Measurements from ENCODE around the gene TDG.
"Not testable (repeated sequence)": the region's sequence is repeated elsewhere in the genome, so short reads cannot be mapped to it uniquely, and the experiment has no call there.

The TDG gene

DNA sequence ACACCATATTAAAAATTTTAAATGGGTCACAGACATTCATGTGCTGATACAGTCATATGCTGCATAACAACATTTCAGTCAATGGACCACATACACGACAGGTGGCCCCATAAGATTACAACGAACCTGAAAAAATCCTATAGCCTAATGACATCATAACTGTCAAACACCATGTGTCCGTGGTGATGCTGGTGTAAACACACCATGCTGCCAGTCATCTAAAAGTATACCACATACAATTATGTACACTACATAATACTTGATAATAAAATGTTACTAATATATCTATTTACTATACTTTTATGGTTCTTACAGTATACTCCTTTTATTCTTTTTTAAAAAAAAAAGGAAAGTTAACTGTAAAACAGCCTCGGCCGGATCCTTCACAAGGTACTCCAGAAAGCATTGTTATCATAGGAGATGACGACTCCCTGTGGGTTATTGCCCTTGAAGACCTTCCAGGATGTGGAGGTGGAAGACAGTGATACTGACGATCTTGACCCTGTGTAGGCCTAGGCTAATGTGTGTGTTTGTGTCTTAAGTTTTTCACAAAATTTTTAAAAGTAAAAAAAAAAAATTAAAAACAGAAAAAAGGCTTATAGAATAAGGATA lies 5.0 kb upstream of the TDG start:
- no peak for DNase-seq (ENCODE audit: low spot score)

GRCh38 chr12:103962493-103962892 lies 3.2 kb upstream of the TDG start:
- no peak for DNase-seq (ENCODE audit: low spot score)

- no peak for DNase-seq (ENCODE audit: low spot score)
These were observed 867 bp upstream of the TDG start for GRCh38 chr12:103964805-103965204.

GRCh38 chr12:103965255-103965589 lies 450 bp upstream of the TDG start:
- no peak for DNase-seq (ENCODE audit: low spot score)

- DNase-seq (ENCODE audit: low spot score): no peak
These were observed 1.1 kb downstream of the TDG start for GRCh38 chr12:103966736-103967135.

- DNase-seq (ENCODE audit: low spot score): no peak
These were observed 3.7 kb downstream of the TDG start for GRCh38 chr12:103969391-103969790.

GRCh38 chr12:103973909-103974308 lies 8.2 kb downstream of the TDG start:
- DNase-seq (ENCODE audit: low spot score): no peak

DNA sequence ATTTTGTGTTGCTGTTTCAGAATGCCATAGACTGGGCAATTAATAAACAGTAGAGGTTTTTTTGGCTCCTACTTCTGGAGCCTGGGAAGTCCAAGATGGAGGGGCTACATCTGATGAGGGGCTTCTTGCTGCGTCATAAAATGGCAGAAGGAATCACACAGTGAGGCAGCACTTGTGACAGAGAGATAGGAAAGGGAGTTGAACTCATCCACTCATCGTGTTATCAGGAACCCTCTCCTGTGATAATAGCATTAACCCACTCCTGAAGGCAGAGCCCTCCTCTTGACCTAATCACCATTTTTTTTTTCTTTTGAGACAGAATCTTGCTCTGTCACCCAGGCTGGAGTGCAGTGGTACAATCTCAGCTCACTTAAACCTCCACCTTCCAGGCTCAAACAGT lies 9.7 kb downstream of the TDG start:
- DNase-seq (ENCODE audit: low spot score): no peak

DNA sequence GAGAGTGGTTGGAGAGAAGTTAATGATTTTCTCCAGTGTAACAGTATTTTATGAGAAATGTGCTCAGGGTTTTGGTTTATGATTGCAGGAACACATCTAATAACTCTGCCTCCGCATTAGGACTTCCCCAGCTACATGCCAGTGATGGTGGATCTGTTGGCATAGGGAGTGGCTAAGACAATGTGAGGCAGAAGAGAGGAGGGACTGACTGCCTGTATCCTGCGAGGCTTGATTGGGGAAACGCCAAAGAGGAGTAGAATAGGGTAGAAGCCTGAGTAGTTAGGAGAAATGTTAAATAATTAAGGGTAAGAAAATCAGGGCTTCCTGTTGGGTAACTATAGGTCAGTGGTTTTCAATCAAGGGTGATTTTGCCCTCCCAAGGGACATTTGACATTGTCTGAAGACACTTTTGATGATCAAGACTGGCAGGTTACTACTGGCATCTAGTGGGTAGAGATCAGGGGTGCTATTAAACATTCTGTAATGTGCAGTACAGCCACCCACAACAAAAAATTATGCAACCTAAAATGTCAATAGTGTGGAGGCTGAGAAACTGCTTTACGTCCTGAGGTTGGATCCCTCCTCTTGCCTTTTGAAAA lies 12.8 kb downstream of the TDG start:
- no peak for DNase-seq (ENCODE audit: low spot score)

DNA sequence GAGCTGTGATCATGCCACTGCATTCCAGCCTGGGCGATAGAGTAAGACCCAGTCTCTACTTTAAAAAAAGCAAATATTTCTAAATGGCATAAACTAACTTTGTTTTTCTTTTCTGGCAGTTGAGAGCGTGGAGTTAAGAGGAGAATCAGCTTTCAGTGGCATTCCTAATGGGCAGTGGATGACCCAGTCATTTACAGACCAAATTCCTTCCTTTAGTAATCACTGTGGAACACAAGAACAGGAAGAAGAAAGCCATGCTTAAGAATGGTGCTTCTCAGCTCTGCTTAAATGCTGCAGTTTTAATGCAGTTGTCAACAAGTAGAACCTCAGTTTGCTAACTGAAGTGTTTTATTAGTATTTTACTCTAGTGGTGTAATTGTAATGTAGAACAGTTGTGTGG lies 21.2 kb downstream of the TDG start:
- DNase-seq (ENCODE audit: low spot score): no peak

DNA sequence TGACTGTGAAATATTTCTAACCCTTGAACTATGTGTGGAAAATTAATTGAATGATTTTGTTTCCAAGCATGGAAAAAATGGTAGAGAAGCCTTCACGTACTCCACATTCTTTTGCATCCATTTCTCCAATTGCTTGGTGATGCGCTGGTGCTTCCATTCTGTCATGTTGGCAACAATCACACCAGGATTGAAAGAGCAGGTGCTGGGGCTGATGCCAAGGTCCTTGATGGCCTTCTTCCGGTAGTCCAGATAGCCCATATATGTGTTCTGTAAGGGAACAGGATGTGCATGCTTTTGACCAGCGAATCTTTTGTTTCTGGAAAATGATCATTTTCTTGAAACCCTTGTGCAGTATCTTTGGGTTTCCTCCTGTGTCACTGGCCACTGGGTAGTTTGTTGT lies 28.6 kb downstream of the TDG start:
- no peak for DNase-seq (ENCODE audit: low spot score)

GRCh38 chr12:103996595-103996994 lies 30.9 kb downstream of the TDG start:
- no peak for DNase-seq (ENCODE audit: low spot score)

- DNase-seq (ENCODE audit: low spot score): no peak
These were observed 31.7 kb downstream of the TDG start for GRCh38 chr12:103997286-103997900.

GRCh38 chr12:103998976-103999375 lies 33.3 kb downstream of the TDG start:
- no peak for DNase-seq (ENCODE audit: low spot score)

DNA sequence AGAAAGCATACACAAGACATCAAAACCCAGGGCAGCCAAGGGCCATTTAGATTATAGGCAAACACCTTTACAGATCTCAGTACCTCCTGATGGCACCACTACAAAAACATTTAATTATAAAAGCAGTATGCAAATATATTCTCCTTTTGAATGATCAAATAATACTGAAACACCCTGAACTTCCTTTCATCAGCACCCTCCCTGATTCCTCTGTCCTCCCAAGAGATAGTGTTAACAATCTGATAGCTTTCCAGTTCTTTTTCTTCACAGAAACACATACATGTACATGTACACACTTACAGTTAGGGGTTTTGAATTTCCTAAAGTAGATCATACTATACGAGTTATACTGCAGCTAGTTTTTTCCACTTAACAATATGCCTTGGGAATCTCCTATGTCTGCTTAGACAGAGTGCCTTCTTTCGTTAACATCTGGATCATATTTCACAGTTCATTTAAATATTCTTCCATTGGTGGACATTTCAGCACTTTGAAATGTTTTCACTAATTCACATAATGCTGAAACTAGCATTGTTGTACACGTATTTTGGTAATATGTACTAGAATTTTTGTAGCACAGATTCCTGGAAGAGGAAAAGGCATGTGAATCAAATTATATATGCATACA lies 35.2 kb downstream of the TDG start:
- no peak for DNase-seq (ENCODE audit: low spot score)

DNA sequence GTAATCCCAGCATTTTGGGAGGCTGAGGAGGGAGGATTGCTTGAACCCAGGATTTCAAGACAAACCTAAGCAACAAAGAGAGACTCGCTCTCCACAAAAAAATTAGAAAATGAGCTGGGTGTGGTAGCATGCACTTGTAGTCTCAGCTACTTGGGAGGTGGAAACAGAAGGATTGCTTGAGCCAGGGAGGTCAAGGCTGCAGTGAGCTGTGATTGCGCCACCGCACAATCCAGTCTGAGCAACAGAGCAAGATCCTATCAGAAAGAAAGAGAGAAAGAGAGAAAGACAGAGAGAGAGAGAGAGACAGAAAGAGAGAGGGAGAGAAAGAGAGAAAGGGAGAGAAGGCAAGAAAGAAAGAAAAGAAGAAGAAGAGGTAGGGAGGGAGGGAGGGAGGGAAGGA lies 37.0 kb downstream of the TDG start:
- no peak for DNase-seq (ENCODE audit: low spot score)

- DNase-seq (ENCODE audit: low spot score): no peak
These were observed 37.9 kb downstream of the TDG start for GRCh38 chr12:104003596-104003995.

DNA sequence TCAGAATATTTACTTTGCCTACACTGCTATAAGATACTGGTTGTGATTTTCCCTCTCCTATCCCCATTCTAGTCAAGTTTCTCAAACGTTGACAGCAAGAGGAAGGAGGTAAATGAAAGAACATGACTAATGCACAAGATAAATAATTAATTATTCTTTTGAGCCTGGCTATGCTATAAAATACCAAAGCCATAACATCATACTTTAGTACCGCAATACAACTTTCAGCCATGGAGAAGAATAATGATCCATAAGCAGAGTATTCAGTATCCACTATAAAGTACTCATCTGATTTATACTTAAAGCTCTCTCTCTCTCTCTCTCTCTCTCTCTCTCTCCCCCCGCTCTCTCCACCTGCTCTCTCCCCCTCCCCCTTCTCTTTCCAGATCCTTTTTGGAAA lies 41.3 kb downstream of the TDG start:
- DNase-seq (ENCODE audit: low spot score): no peak

GRCh38 chr12:104010121-104010520 lies 44.4 kb downstream of the TDG start:
- no peak for DNase-seq (ENCODE audit: low spot score)

DNA sequence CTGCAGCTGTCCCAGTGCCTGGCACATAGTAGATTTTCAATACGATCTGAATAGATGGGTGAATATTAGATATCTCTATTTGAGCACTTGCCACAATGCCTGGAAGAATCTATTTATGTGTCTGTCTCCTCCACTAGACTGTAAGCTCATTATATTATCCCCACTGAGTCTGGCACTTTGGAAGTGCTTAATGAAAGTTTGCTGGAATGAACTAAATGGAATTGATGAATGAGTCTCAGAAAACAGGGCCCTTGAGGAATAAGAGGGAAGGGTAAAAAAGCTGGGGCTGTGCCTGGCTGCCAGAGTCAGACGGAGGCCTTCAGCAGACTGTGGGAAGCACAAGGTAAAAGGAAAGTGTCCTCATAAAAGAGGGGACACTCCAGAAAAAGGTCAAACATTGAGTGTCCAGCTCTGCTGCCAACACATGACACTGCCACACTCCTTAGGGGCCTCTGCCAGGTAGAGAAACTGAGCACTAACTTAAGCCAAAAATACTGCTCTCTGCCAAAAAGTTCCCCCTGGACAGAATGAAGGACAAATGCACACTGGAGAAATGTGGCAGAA lies 45.0 kb downstream of the TDG start:
- DNase-seq (ENCODE audit: low spot score): no peak

DNA sequence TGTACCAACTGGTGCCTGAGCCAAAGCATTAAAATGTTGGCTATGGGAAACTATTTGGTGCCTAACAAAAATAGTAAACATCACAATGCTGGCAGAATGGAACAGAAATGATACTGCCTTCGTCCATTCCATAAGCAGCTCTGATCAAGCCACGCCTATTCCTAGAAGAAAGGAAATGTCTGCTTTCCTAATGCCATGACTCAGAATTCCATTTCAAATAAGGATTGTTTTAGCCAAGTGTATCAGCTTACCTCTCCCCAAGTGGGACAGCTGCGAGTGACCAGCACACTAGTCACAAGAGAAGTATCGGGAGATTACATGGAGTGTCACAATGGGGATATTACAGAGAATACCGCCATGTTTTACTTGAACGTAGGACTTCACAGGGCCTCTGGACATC lies 45.6 kb downstream of the TDG start:
- DNase-seq (ENCODE audit: low spot score): no peak

DNA sequence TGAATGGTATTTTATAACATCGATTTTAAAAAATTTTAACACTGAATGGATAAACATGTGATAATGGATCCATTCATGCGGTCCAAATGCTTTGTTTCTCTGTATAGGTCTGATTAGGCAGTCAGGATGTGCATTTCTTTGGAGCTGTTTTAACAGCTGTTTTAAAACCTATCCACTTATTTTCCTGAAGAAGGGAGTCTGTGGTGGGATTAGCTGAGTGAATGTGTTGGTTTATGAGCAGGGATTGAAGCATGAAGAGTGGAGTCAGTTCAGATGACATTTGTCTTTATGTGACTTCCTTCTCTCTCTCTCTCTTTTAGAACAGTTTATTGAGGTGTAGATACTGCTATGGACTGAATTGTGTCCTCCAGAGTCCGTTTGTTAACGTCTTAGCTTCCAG lies 46.7 kb downstream of the TDG start:
- no peak for DNase-seq (ENCODE audit: low spot score)

DNA sequence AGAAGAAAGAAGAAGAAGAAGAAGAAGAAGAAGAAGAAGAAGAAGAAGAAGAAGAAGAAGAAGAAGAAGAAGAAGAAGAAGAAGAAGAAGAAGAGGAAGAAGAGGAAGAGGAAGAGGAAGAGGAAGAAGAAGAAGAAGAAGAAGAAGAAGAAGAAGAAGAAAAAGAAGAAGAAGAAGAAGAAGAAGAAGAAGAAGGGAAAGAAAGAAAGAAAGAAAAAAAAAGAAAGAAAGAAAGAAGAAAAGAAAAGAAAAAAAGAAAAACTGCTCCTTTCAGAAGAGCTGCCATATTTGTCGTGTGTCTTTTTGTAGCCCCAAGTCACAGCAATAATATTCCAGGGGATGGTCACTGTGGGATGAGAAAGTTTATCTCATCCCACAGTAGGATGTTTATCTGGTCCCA lies 56.2 kb downstream of the TDG start:
- DNase-seq (ENCODE audit: low spot score): not testable (repeated sequence)

Measured in CD4-positive, alpha-beta T cell treated with Interleukin-15 for 4 hours (primary cell).